ENCODE results near the gene KCNJ6. TPM values are rescaled to one million over a fixed set of nuclear protein-coding genes. Genes with fewer than 3 reads are reported as not detected.

Gene KCNJ6
- total RNA-seq, 1 experiment from 2014 or later, result not detected

DNA sequence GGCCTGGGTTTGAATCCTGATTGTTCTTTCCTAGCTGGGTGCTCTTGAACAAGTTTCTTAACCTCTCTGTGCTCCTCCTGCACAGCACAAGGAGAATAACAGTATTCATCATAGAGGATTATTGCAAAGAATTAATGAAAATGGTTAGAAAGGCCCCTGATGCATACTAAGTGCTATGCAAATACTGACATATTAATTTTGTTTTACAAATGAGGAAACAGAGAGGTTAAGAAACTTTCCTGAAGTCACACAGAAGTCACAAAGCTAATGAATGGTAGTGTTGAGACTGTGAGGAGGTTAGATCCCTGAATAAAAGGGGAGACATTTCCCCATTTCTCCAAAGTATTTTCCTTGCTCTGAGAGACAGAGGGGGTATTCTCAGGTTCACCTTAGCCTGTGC is 99.0 kb downstream of the KCNJ6 start:
- ChIA-PET CTCF (no interaction called here), POLR2A (ENCODE audit: low non-redundant PET) (no interaction called here)
- no peak for DNase-seq (ENCODE audit: low spot score)
- no peaks in the 10 kb centered on the region for H3K9me3 ChIP-seq (ENCODE audit: low read depth, low read length, poor library complexity, severe bottlenecking)
- no peaks in the 10 kb centered on the region for H3K4me1 ChIP-seq (ENCODE audit: insufficient read depth, low read length, poor library complexity, severe bottlenecking)
- intact Hi-C loops (cut with micrococcal nuclease; ENCODE audit: unreplicated experiment), result no loop called here
- no peak for TF ChIP-seq EZH2 (IDR thresholded peaks at IDR 0.05; ENCODE audit: borderline replicate concordance, low read depth, low read length, poor library complexity, severe bottlenecking)
- TF ChIP-seq, protein P1, sequence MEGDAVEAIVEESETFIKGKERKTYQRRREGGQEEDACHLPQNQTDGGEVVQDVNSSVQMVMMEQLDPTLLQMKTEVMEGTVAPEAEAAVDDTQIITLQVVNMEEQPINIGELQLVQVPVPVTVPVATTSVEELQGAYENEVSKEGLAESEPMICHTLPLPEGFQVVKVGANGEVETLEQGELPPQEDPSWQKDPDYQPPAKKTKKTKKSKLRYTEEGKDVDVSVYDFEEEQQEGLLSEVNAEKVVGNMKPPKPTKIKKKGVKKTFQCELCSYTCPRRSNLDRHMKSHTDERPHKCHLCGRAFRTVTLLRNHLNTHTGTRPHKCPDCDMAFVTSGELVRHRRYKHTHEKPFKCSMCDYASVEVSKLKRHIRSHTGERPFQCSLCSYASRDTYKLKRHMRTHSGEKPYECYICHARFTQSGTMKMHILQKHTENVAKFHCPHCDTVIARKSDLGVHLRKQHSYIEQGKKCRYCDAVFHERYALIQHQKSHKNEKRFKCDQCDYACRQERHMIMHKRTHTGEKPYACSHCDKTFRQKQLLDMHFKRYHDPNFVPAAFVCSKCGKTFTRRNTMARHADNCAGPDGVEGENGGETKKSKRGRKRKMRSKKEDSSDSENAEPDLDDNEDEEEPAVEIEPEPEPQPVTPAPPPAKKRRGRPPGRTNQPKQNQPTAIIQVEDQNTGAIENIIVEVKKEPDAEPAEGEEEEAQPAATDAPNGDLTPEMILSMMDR (conservative IDR thresholded peaks at IDR 0.05; ENCODE audit: low read depth, low read length), result no peak
- BruUV-seq (replicated peaks), result no TSS peak
- H3K27me3 ChIP-seq (replicated peaks; ENCODE audit: insufficient read depth, low read depth, low read length, poor library complexity), result peaks cover 49% of the 10 kb centered on the region
- no peak overlapping the region for H3K4me3 ChIP-seq (ENCODE audit: low read depth, low read length, poor library complexity, severe bottlenecking)
- no peaks in the 10 kb centered on the region for H3K36me3 ChIP-seq (ENCODE audit: insufficient read depth, low read length, poor library complexity, severe bottlenecking)
- H3K27ac ChIP-seq (ENCODE audit: low read depth, low read length, poor library complexity, severe bottlenecking), result no peak overlapping the region

DNA sequence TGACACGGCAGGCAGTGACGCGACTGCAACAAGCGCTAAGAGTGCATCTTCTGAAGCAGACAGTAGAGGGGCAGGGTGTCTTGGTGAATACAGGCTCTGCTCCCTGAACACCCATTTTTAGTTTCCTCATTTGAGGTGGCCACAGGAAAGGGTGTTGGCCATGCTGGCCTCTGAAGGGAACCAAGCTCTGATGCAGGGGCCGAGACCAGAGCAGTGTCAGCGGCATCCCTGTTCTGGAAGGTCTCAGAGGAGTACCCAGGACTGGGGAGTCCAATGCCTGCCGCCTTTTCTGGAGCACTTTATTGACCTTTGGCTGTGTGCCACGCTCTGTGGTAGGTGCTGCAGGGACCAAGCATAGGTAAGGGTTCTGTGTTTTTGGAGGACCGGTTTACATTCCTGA is 100.4 kb downstream of the KCNJ6 start:
- Histone ChIP-seq H3K9me3 (ENCODE audit: low read depth, low read length, poor library complexity, severe bottlenecking) (no peaks in the 10 kb centered on the region), H3K36me3 (ENCODE audit: insufficient read depth, low read length, poor library complexity, severe bottlenecking) (no peaks in the 10 kb centered on the region), H3K4me1 (ENCODE audit: insufficient read depth, low read length, poor library complexity, severe bottlenecking) (no peaks in the 10 kb centered on the region), H3K4me3 (ENCODE audit: low read depth, low read length, poor library complexity, severe bottlenecking) (no peak overlapping the region), H3K27me3 (replicated peaks; ENCODE audit: insufficient read depth, low read depth, low read length, poor library complexity) (peaks cover 47% of the 10 kb centered on the region), H3K27ac (ENCODE audit: low read depth, low read length, poor library complexity, severe bottlenecking) (no peak overlapping the region)
- intact Hi-C loops (cut with micrococcal nuclease; ENCODE audit: unreplicated experiment), result no loop called here
- DNase-seq (ENCODE audit: low spot score), result no peak
- POLR2A ChIA-PET (ENCODE audit: low non-redundant PET), result no interaction called here
- no TSS peak for BruUV-seq (replicated peaks)
- CTCF ChIA-PET, result no interaction called here
- TF ChIP-seq EZH2 (IDR thresholded peaks at IDR 0.05; ENCODE audit: borderline replicate concordance, low read depth, low read length, poor library complexity, severe bottlenecking), result no peak
- TF ChIP-seq, protein P1 (conservative IDR thresholded peaks at IDR 0.05; ENCODE audit: low read depth, low read length), result no peak

DNA sequence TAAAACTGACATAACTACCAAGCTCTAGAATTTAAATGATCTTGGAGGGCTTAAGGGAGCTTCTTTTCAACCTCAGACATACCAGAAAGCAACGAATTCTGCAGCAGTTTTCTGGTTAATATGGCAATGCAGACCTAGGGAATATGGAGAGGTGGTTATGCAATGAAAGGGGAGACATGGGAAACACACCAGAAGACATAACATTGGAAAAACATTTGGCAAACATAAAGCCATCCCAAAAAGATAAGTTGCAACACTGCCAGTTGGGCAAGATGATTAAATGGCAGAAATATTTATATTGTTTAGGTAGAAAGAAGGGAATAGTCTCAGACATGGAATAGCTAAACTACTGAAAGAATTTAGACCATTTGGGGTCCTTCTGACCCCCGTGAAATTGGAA is 104.5 kb downstream of the KCNJ6 start:
- CTCF ChIA-PET, result no interaction called here
- POLR2A ChIA-PET (ENCODE audit: low non-redundant PET), result no interaction called here
- BruUV-seq (replicated peaks), result no TSS peak

More for the DNA sequence above, 104.5 kb downstream of the KCNJ6 start:
- no peak overlapping the region for H3K27ac ChIP-seq (ENCODE audit: low read depth, low read length, poor library complexity, severe bottlenecking)
- TF ChIP-seq EZH2 (IDR thresholded peaks at IDR 0.05; ENCODE audit: borderline replicate concordance, low read depth, low read length, poor library complexity, severe bottlenecking), result no peak
- TF ChIP-seq, protein P1 (conservative IDR thresholded peaks at IDR 0.05; ENCODE audit: low read depth, low read length), result no peak
- no peaks in the 10 kb centered on the region for H3K9me3 ChIP-seq (ENCODE audit: low read depth, low read length, poor library complexity, severe bottlenecking)
- no peaks in the 10 kb centered on the region for H3K36me3 ChIP-seq (ENCODE audit: insufficient read depth, low read length, poor library complexity, severe bottlenecking)
- H3K4me3 ChIP-seq (ENCODE audit: low read depth, low read length, poor library complexity, severe bottlenecking), result no peak overlapping the region
- intact Hi-C loops (cut with micrococcal nuclease; ENCODE audit: unreplicated experiment), result no loop called here
- no peak for DNase-seq (ENCODE audit: low spot score)
- no peaks in the 10 kb centered on the region for H3K4me1 ChIP-seq (ENCODE audit: insufficient read depth, low read length, poor library complexity, severe bottlenecking)
- H3K27me3 ChIP-seq (replicated peaks; ENCODE audit: insufficient read depth, low read depth, low read length, poor library complexity), result peaks cover 19% of the 10 kb centered on the region

Data from A673 (cell line).